SK-N-SH (cell line): ENCODE results near the gene ATXN7L2.
"Not testable (repeated sequence)": the region's sequence is repeated elsewhere in the genome, so short reads cannot be mapped to it uniquely, and the experiment has no call there.

Experiments
- CTCF ChIP-seq: fragments of 200-600 bp; sonication (generic); IDR thresholded peaks from 2 replicates; pipeline ENCODE4 v1.6.1; 2017; ENCODE audit warnings: antibody characterized with exemption, mild to moderate bottlenecking, moderate library complexity
- ELF1 ChIP-seq: IDR thresholded peaks from 2 replicates; pipeline ENCODE4 v1.4.0; 2012
- EP300 ChIP-seq, 2 experiments: IDR thresholded peaks; 2 replicates each; pipeline versions ENCODE4 v1.4.0 to v1.6.1; 2012; ENCODE audit warnings: borderline replicate concordance in 1 of 2, low read depth in 1 of 2, low read length in 1 of 2
- FOXM1 ChIP-seq: IDR thresholded peaks from 2 replicates; pipeline ENCODE4 v1.4.0; 2012; ENCODE audit warnings: low read depth, mild to moderate bottlenecking
- MEF2A ChIP-seq: IDR thresholded peaks from 2 replicates; pipeline ENCODE4 v1.4.0; 2012; ENCODE audit warnings: low read depth, borderline replicate concordance
- MXI1 ChIP-seq: IDR thresholded peaks from 2 replicates; pipeline ENCODE4 v1.6.1; 2012; ENCODE audit warnings: mild to moderate bottlenecking, low read depth, low read length, improper control_type of control experiment
- NFIC ChIP-seq: IDR thresholded peaks from 2 replicates; pipeline ENCODE4 v1.4.0; 2012; ENCODE audit warnings: borderline replicate concordance
- PBX3 ChIP-seq: IDR thresholded peaks from 2 replicates; pipeline ENCODE4; 2012
- POLR2AphosphoS5 ChIP-seq: IDR thresholded peaks from 2 replicates; pipeline ENCODE4 v1.6.1; 2012; ENCODE audit warnings: low read depth, low read length
- RAD21 ChIP-seq: IDR thresholded peaks from 2 replicates; pipeline ENCODE4 v1.6.1; 2012; ENCODE audit warnings: mild to moderate bottlenecking, low read length
- RCOR1 ChIP-seq: fragments of 150-350 bp; IDR thresholded peaks from 2 replicates; pipeline ENCODE4 v1.6.1; 2017; ENCODE audit warnings: antibody characterized with exemption, low read length
- RXRA ChIP-seq: IDR thresholded peaks from 2 replicates; pipeline ENCODE4 v1.4.0; 2012; ENCODE audit warnings: low read depth, mild to moderate bottlenecking, borderline replicate concordance
- SMC3 ChIP-seq: IDR thresholded peaks from 2 replicates; pipeline ENCODE4 v1.6.1; 2012; ENCODE audit warnings: low read depth, low read length, improper control_type of control experiment
- TAF1 ChIP-seq: IDR thresholded peaks from 2 replicates; pipeline ENCODE4 v1.6.1; 2012; ENCODE audit warnings: low read depth, mild to moderate bottlenecking, low read length, moderate library complexity, borderline replicate concordance

- TF ChIP-seq CTCF; FOXM1; MEF2A; POLR2AphosphoS5; MXI1; RCOR1; RAD21; PBX3; TAF1; ELF1; RXRA; SMC3; NFIC; EP300 (IDR thresholded peaks at IDR 0.05; ENCODE audit: borderline replicate concordance in 1 of 2, low read depth in 1 of 2, low read length in 1 of 2): not testable (repeated sequence)
Measured at GRCh38 chr1:109473284-109474057, 10.2 kb upstream of the ATXN7L2 start.
